Inferior parietal cortex (tissue), 1 donor: ENCODE results near the gene WDR5B.

Experiments
- DNase-seq: peaks from one replicate; pipeline ENCODE4 v3.0.0-alpha.2; 2016; ENCODE audit errors: extremely low spot score

Gene WDR5B

GRCh38 chr3:122409446-122409845 lies 6.4 kb downstream of the WDR5B start:
- no peak for DNase-seq

GRCh38 chr3:122407946-122408345 lies 7.9 kb downstream of the WDR5B start:
- no peak for DNase-seq

- DNase-seq, result no peak
These were observed 9.7 kb downstream of the WDR5B start for GRCh38 chr3:122406198-122406597.

GRCh38 chr3:122405015-122405414 lies 10.8 kb downstream of the WDR5B start:
- DNase-seq, result no peak

- no peak for DNase-seq
These were observed 12.4 kb downstream of the WDR5B start for GRCh38 chr3:122403489-122403888.

GRCh38 chr3:122398920-122399319 lies 16.9 kb downstream of the WDR5B start:
- DNase-seq, result no peak

GRCh38 chr3:122397201-122397600 lies 18.7 kb downstream of the WDR5B start:
- no peak for DNase-seq

GRCh38 chr3:122396511-122396910 lies 19.4 kb downstream of the WDR5B start:
- no peak for DNase-seq

- no peak for DNase-seq
These were observed 20.3 kb downstream of the WDR5B start for GRCh38 chr3:122395582-122395981.

GRCh38 chr3:122394173-122394572 lies 21.7 kb downstream of the WDR5B start:
- no peak for DNase-seq

- DNase-seq, result peak; percentile 72
These were observed 22.7 kb downstream of the WDR5B start for GRCh38 chr3:122392868-122393844.

- DNase-seq, result no peak
These were observed 24.0 kb downstream of the WDR5B start for GRCh38 chr3:122391681-122392446.

- DNase-seq, result no peak
These were observed 25.2 kb downstream of the WDR5B start for GRCh38 chr3:122390665-122391064.

- no peak for DNase-seq
These were observed 26.0 kb downstream of the WDR5B start for GRCh38 chr3:122389892-122390291.

GRCh38 chr3:122389197-122389596 lies 26.7 kb downstream of the WDR5B start:
- no peak for DNase-seq

GRCh38 chr3:122387709-122388108 lies 28.2 kb downstream of the WDR5B start:
- no peak for DNase-seq

- peak; percentile 94 for DNase-seq
These were observed 31.8 kb downstream of the WDR5B start, which contains the start of gene FAM162A for GRCh38 chr3:122383771-122384697. FAM162A (plus strand) TSS chr3:122384182; CDS start chr3:122384266, 84 bp downstream.

- DNase-seq, result peak; percentile 87
These were observed 32.8 kb downstream of the WDR5B start, which contains the start of gene MIX23 for GRCh38 chr3:122382888-122383666. MIX23 (minus strand) TSS chr3:122383231; CDS start chr3:122383224, 7 bp downstream.

GRCh38 chr3:122377975-122378374 lies 37.9 kb downstream of the WDR5B start:
- DNase-seq, result no peak

- DNase-seq, result no peak
These were observed 41.8 kb downstream of the WDR5B start for GRCh38 chr3:122374034-122374433.

- DNase-seq, result no peak
These were observed 49.5 kb downstream of the WDR5B start for GRCh38 chr3:122366379-122366749.
